Measurements from ENCODE around the gene KIAA1614. TPM values are rescaled to one million over a fixed set of nuclear protein-coding genes. Genes with fewer than 3 reads are reported as not detected.

The KIAA1614 gene
- total RNA-seq, 1 donor from 2014 or later, result 13.0 TPM

GRCh38 chr1:180939711-180940103 lies 27.0 kb downstream of the KIAA1614 start:
- no peak overlapping the region for H3K27ac ChIP-seq
- no peaks in the 10 kb centered on the region for H3K27me3 ChIP-seq
- no peak for DNase-seq (ENCODE audit: extremely low spot score in 2 of 2)
- TF ChIP-seq POLR2A (IDR thresholded peaks at IDR 0.05), result no peak
- no peak for TF ChIP-seq CTCF (IDR thresholded peaks at IDR 0.05)
- TF ChIP-seq POLR2AphosphoS5 (IDR thresholded peaks at IDR 0.05; ENCODE audit: insufficient read depth in 1 of 2, low read depth in 1 of 2), result no peak
- H3K36me3 ChIP-seq, result peaks cover 0 to 29% of the 10 kb centered on the region in 2 donors
- no peaks in the 10 kb centered on the region for H3K9me3 ChIP-seq
- no peak overlapping the region for H3K4me3 ChIP-seq
- H3K4me1 ChIP-seq, result no peaks in the 10 kb centered on the region
- intact Hi-C loops (cut with DNase I), result no loop called here

DNA sequence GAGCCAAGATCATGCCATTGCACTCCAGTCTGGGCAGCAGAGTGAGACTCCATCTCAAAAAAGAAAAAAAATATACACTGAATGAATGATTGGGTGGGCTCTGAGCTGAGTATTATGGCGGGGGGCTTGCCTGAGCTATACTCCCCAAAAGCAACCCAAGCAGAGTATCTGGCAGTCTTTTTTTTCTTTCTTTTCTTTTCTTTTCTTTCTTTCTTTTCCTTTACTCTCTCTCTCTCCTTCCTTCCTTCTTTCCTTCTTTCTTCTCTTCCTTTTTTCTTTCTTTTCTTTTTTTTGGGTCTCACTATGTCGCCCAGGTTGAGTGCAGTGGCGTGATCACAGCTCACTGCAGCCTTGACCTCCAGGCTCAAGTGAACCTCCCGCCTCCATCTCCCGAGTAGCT lies 27.7 kb downstream of the KIAA1614 start:
- no peak overlapping the region for H3K27ac ChIP-seq
- peaks cover 0 to 30% of the 10 kb centered on the region in 2 donors for H3K36me3 ChIP-seq
- intact Hi-C loops (cut with DNase I), result no loop called here
- H3K9me3 ChIP-seq, result no peaks in the 10 kb centered on the region
- H3K4me3 ChIP-seq, result no peak overlapping the region
- no peak for DNase-seq (ENCODE audit: extremely low spot score in 2 of 2)
- peaks cover under 1% of the 10 kb centered on the region for H3K4me1 ChIP-seq
- TF ChIP-seq CTCF (IDR thresholded peaks at IDR 0.05) (no peak), POLR2AphosphoS5 (IDR thresholded peaks at IDR 0.05; ENCODE audit: insufficient read depth in 1 of 2, low read depth in 1 of 2) (no peak), POLR2A (IDR thresholded peaks at IDR 0.05) (no peak)
- no peaks in the 10 kb centered on the region for H3K27me3 ChIP-seq

- no peak for DNase-seq (ENCODE audit: extremely low spot score in 2 of 2)
- Histone ChIP-seq H3K27me3 (no peaks in the 10 kb centered on the region), H3K4me3 (no peak overlapping the region), H3K9me3 (no peaks in the 10 kb centered on the region), H3K4me1 (peaks cover 11% of the 10 kb centered on the region), H3K36me3 (peaks cover 0 to 21% of the 10 kb centered on the region in 2 donors), H3K27ac (no peak overlapping the region)
- TF ChIP-seq POLR2AphosphoS5 (IDR thresholded peaks at IDR 0.05; ENCODE audit: insufficient read depth in 1 of 2, low read depth in 1 of 2) (no peak), CTCF (IDR thresholded peaks at IDR 0.05) (no peak), POLR2A (IDR thresholded peaks at IDR 0.05) (no peak)
- intact Hi-C loops (cut with DNase I), result no loop called here
Observed at GRCh38 chr1:180941518-180942275, 29.0 kb downstream of the KIAA1614 start.

DNA sequence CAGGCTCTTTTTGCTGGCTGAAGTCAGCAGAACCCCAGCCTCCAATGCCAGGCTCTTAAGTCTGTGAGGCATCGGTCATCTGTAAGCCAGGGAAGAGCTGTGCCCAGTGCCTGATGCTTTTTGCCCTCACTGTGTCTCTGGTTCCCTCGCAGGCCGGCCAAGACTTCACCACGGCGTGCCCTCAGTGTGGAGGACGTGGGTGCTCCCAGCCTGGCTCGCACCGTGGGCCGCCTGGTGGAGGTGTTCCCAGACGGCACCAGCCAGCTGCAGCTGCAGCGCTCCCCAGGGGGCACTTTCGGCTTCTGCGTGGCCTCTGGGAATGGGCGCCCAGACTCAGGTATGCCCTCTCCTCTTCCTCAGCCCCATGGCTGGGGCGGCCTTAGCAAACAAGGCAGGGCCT lies 32.5 kb downstream of the KIAA1614 start:
- no peak for DNase-seq (ENCODE audit: extremely low spot score in 2 of 2)
- TF ChIP-seq CTCF (IDR thresholded peaks at IDR 0.05), result no peak
- TF ChIP-seq POLR2A (IDR thresholded peaks at IDR 0.05), result no peak
- TF ChIP-seq POLR2AphosphoS5 (IDR thresholded peaks at IDR 0.05; ENCODE audit: insufficient read depth in 1 of 2, low read depth in 1 of 2), result no peak
- H3K27me3 ChIP-seq, result no peaks in the 10 kb centered on the region
- intact Hi-C loops (cut with DNase I), result no loop called here
- H3K4me3 ChIP-seq, result no peak overlapping the region
- H3K27ac ChIP-seq, result no peak overlapping the region
- peaks cover 34% of the 10 kb centered on the region for H3K4me1 ChIP-seq
- peaks cover 0 to 23% of the 10 kb centered on the region in 2 donors for H3K36me3 ChIP-seq
- no peaks in the 10 kb centered on the region for H3K9me3 ChIP-seq

GRCh38 chr1:180945551-180945950 lies 32.9 kb downstream of the KIAA1614 start:
- intact Hi-C loops (cut with DNase I), result no loop called here
- H3K9me3 ChIP-seq, result no peaks in the 10 kb centered on the region
- peaks cover 34% of the 10 kb centered on the region for H3K4me1 ChIP-seq
- no peak for DNase-seq (ENCODE audit: extremely low spot score in 2 of 2)
- TF ChIP-seq POLR2AphosphoS5 (IDR thresholded peaks at IDR 0.05; ENCODE audit: insufficient read depth in 1 of 2, low read depth in 1 of 2) (no peak), CTCF (IDR thresholded peaks at IDR 0.05) (no peak), POLR2A (IDR thresholded peaks at IDR 0.05) (no peak)
- peak overlapping the region; percentile 48 for H3K27ac ChIP-seq
- no peaks in the 10 kb centered on the region for H3K27me3 ChIP-seq
- H3K36me3 ChIP-seq, result peaks cover 0 to 23% of the 10 kb centered on the region in 2 donors
- no peak overlapping the region for H3K4me3 ChIP-seq

All from vagina (tissue), 2 donors.